Upper lobe of left lung (tissue), 4 donors: Measurements from ENCODE around the gene PALM3.

Experiments
- POLR2A ChIP-seq, 4 donors: fragments of 450-650 bp; IDR thresholded peaks; one replicate each; pipeline ENCODE4 v1.5.1; 2016 to 2017; ENCODE audit warnings: antibody characterized with exemption in 4 of 4, mild to moderate bottlenecking in 2 of 4
- TF ChIP-seq, protein P1 (sequence below), 6 experiments: fragments of 450-650 bp in 4 of 6; fragments of 200-600 bp in 2 of 6; sonication (generic) in 2 of 6; IDR thresholded peaks; one replicate each; pipeline ENCODE4 v1.5.1; 2016 to 2019; ENCODE audit warnings: antibody characterized with exemption in 6 of 6

GRCh38 chr19:14089412-14089661, 27.5 kb upstream of the PALM3 start:
- TF ChIP-seq, protein P1, sequence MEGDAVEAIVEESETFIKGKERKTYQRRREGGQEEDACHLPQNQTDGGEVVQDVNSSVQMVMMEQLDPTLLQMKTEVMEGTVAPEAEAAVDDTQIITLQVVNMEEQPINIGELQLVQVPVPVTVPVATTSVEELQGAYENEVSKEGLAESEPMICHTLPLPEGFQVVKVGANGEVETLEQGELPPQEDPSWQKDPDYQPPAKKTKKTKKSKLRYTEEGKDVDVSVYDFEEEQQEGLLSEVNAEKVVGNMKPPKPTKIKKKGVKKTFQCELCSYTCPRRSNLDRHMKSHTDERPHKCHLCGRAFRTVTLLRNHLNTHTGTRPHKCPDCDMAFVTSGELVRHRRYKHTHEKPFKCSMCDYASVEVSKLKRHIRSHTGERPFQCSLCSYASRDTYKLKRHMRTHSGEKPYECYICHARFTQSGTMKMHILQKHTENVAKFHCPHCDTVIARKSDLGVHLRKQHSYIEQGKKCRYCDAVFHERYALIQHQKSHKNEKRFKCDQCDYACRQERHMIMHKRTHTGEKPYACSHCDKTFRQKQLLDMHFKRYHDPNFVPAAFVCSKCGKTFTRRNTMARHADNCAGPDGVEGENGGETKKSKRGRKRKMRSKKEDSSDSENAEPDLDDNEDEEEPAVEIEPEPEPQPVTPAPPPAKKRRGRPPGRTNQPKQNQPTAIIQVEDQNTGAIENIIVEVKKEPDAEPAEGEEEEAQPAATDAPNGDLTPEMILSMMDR (IDR thresholded peaks at IDR 0.05) = peak in 1 of 6 experiments; percentile 14
- TF ChIP-seq POLR2A (IDR thresholded peaks at IDR 0.05) = no peak
